DMS 273 treated with DMSO at 0.1 percent for 48 hours (cell line): Measurements from ENCODE around the gene SLC25A25.
A peak's percentile ranks its signal among the peaks of the same experiment; 100 is the strongest.
"Not testable (repeated sequence)": the region's sequence is repeated elsewhere in the genome, so short reads cannot be mapped to it uniquely, and the experiment has no call there.

Source experiments
- DNase-seq: peaks from one replicate; lab custom pipeline; 2025; lab: John Stamatoyannopoulos, UW

SLC25A25 gene

DNA sequence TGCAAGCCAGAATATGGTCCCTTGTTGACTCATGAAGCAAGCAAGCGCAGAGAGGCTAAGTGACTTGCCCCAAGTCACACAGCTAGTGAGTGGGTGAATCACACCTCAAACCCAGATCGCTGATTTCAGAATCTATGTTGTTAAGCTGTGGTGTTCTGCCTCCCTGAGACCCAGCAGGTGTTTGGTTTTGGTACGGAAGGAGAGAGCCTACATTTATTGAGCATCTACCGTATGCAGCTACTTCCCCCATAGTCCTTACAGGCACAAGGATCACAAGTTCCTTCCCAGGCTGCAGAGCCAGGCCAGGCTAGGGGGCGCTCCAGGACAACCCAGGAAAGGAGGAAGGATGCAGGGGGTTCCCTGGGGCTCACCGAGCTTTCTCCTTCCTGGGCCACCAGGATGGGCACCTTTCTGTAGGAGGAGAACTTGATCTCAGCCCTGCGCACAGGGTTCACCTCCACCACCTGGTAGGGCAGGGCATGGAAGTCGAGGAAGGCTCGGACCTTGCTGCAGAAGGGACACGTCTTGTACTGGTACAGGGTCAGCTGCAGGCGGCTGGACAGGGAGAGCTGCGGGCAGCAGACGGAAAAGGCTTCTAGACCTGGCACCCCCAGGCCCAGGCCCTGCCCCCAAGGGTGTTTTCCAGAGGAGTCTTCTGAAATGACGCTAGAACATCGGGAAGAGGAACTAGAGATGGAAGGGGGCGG, 57.0 kb downstream of the SLC25A25 start:
- DNase-seq, result no peak

GRCh38 chr9:128125580-128126354, 57.7 kb downstream of the SLC25A25 start:
- DNase-seq, result no peak

DNA sequence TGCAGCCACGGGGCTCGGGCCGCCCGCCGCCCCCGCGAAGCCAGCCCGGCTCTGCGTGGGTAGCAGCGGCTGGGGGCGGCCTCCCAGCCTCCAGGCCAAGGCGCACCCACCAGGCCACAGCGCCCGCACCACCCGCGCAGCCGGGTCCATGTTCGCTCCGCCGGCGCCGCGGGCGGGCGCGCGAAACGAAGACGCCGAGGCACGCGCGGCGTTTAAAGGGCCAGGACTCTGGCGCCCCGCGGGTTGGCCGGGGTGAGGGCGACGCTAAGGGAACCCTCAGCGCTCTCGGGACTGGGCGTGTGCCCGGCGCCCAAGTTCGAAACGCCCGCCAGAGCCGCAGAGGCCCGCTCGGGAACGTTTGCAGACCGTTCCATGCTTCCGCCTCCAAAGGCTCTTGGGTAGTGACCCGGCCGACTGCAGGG, 59.5 kb downstream of the SLC25A25 start, which contains the start of gene PTGES2:
Gene PTGES2, minus strand, starts transcription at position 162 of the 422 bp plus-strand sequence. Its CDS starts 12 bp downstream, at position 150.
- DNase-seq, result no peak

DNA sequence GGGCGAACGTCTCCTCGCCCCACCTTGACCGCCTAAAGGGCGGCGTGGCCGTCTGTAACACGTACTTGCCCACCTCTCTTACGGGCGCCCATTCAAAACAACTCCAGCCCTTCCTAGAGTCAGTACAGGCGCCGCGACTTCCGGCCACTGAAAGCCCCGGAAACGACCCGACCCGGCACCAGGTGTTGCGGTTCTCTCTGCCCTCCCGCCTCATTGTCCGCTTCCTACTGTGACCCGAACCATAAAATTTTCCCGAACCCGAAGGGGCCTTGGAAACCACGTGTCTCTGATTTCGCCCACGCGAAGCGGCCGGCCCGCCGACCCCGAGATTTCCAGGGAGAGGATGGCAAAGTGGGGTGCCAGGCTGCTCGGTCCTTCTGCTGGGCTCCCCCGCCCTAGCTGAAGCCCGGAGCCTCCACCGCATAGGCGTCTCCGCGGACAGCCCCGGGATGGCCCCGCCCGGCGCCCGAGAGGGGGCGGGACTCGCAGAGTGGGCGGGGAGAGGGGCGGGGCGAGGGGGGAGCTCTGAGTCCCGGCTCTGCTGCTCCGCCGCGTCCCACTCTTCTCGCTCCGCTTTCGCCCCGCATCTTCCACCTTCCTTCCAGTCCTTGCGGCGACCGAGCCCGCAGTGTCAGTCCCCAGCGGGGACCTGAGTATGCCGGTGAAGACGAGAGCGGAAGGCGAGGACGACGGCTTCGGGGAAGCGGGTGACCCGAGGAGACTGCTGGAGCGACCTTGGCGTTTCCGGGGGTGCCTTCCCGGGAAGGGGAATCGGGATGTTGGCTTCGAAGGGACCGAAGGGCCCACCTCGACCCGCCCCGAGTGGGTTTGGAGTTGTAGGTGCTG, 60.2 kb downstream of the SLC25A25 start:
- DNase-seq, result peak; percentile 75

GRCh38 chr9:128128836-128129590, 61.0 kb downstream of the SLC25A25 start:
- no peak for DNase-seq

DNA sequence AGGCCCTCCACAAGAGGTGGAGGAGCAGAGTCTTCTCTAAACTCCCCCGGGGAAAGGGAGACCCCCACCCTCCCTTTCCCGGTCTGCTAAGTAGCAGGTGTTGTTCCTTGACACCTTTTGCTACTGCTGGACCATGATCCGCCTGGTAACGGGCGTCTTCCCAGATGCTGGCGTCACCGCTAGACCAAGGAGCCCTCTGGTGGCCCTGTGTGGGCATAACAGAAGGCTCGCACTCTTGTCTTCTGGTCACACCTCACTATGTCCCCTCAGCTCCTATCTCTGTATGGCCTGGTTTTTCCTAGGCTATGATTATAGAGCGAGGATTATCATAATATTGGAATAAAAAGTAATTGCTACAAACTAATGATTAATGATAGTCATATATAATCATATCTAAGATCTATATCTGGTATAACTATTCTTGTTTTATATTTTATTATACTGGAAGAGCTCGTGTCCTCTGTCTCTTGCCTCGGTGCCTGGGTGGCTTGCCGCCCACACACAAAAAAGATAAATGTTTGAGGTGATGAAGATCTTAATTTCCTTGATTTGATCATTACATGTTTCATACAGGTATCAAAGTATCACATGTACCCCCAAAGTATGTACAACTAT, 62.1 kb downstream of the SLC25A25 start:
- DNase-seq, result not testable (repeated sequence)

DNA sequence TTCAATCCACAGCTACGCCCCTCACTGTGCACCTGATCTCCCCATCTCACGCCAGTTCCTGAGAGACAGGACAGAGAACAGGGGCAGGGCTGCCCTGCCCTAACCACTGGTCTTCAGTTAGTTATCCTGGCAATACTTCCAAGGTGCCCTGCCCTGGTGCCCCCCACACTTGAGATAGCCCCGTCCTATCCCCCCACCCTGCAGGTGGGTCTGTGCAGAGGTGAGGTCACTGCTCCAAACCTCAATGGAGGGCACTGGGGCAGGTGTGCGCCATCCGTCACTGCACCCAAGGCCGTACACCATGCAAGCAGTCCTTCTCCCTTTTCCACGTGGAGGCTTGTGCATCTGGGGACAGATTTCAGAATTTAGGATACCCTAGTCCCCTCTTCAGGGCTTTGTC, 62.6 kb downstream of the SLC25A25 start:
- DNase-seq, result not testable (repeated sequence)

- not testable (repeated sequence) for DNase-seq
Measured at GRCh38 chr9:128131346-128131745, 63.3 kb downstream of the SLC25A25 start.

DNA sequence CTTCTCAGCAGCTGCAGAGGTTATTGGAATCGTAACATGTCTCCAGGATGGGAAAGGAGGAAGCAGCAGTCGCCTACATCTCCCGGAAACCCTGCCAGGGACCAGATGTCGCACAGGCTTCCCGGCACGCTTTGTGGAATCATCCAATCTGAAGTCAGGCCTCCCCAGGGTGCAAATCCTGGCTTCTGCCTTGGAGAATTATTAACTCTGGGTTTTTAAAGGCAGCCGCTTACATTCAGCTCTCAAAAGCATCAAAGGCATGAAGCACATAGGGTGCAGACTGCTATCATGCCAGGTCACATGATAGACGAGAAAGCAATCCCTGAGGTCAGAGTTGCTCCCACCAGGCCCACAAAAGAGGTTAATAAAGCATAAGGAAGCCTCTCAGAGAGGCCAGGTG, 64.1 kb downstream of the SLC25A25 start:
- DNase-seq, result peak; percentile 68

GRCh38 chr9:128135561-128135960, 67.5 kb downstream of the SLC25A25 start:
- DNase-seq, result not testable (repeated sequence)

GRCh38 chr9:128136816-128137793, 69.1 kb downstream of the SLC25A25 start:
- no peak for DNase-seq

- DNase-seq, result no peak
Measured at GRCh38 chr9:128138001-128138400, 70.0 kb downstream of the SLC25A25 start.

DNA sequence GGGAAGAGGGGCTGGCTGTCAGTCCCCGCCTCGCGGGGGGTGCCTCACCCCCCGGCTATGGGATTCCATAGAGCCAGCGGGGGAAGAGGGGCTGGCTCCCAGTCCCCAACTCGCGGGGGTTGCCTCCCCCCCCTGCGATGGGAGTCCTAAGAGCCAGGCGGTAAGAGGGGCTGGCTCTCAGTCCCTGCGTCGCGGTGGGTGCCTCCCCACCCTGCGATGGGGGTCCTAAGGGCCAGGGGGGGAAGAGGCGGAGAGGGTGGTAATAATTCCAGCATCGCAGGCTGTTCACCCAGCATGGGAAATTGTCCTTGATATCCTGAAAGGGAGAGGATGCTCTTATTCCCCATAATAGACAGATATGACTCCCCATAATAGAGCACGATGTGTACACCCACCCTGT, 71.6 kb downstream of the SLC25A25 start:
- DNase-seq, result no peak

GRCh38 chr9:128141604-128142003, 73.6 kb downstream of the SLC25A25 start:
- DNase-seq, result no peak

GRCh38 chr9:128142061-128142460, 74.0 kb downstream of the SLC25A25 start:
- DNase-seq, result no peak

DNA sequence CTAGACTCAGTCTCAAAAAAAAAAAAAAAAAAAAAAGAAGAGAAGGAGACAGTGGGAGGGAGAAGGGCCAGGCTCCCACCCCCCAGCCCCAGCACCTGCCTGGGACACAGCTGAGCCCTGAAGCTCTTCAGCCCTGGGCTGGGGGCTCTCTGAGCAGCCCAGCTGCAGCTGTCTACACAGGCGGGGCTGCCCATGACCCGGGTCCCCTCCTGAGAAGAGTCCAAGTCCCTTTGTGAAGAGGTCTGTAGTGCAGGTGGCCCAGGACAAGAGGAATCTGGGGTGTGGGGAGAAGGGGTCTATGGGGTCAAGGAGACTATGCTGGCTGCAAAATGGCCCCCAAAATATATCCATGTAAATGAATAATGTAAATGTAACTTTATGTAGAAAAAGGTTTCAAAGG, 74.6 kb downstream of the SLC25A25 start:
- DNase-seq, result no peak

GRCh38 chr9:128143525-128144238, 75.7 kb downstream of the SLC25A25 start:
- DNase-seq, result no peak

DNA sequence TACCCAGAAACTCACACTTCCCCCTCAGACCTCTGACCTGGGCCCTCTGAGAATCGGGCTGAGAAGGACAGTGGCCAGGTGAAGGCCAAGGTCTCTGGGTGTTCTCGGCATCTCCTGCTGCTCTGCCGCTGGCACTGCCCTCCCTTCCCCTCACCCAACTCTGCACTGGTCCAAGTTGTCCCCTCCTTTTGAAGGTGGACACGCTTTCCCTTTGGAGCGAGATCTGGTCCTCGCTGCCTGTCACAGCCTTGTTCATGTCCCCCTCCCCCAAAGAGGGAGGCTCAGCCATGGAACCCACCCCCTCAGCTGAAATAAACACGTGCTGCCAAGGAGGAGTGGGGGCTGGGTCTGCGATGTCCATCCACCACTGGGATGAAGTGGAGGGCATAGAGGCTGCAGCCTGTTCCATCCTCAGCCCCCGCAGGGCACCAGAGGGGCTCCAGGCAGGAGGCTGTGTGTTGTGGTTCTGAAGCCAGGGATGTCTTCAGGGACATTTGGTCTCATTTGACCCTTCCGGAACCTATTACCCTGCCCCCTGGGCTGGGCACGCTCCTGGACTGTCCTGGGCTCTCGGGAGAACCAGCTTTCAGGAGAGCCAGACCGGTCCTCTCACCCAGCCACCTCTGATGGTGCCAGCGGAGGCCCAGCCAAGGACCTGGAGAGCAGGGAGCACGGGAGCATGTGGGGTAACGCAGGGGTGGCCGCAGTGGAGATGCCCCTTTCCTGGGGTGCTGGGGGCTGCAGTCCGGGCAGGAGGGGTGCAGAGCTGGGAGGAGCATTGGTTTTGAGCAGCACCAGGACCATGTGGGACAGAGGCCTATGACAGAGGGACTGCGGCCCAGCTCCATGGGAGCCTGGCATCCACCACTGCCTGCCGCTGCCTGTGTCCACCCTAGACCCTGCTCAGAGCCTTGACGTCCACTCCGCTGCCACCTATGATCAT, 76.5 kb downstream of the SLC25A25 start:
- DNase-seq, result no peak
